ENCODE data around the gene MLC1. TPM values are rescaled to one million over a fixed set of nuclear protein-coding genes. Genes with fewer than 3 reads are reported as not detected.
A peak's percentile ranks its signal among the peaks of the same experiment; 100 is the strongest.

Gene MLC1
- total RNA-seq, 4 donors from 2014 or later = not detected

- H3K4me1 ChIP-seq = peaks cover 0 to 7% (median 0%) of the 10 kb centered on the region in 4 donors
- TF ChIP-seq, protein P1, sequence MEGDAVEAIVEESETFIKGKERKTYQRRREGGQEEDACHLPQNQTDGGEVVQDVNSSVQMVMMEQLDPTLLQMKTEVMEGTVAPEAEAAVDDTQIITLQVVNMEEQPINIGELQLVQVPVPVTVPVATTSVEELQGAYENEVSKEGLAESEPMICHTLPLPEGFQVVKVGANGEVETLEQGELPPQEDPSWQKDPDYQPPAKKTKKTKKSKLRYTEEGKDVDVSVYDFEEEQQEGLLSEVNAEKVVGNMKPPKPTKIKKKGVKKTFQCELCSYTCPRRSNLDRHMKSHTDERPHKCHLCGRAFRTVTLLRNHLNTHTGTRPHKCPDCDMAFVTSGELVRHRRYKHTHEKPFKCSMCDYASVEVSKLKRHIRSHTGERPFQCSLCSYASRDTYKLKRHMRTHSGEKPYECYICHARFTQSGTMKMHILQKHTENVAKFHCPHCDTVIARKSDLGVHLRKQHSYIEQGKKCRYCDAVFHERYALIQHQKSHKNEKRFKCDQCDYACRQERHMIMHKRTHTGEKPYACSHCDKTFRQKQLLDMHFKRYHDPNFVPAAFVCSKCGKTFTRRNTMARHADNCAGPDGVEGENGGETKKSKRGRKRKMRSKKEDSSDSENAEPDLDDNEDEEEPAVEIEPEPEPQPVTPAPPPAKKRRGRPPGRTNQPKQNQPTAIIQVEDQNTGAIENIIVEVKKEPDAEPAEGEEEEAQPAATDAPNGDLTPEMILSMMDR (IDR thresholded peaks at IDR 0.05) = no peak
- TF ChIP-seq POLR2A (IDR thresholded peaks at IDR 0.05) = no peak
- H3K9me3 ChIP-seq = peaks cover 0 to 7% (median 0%) of the 10 kb centered on the region in 4 donors
- no peak overlapping the region for H3K27ac ChIP-seq
- no peaks in the 10 kb centered on the region for H3K27me3 ChIP-seq
- no peak for DNase-seq
- no peak overlapping the region for H3K4me3 ChIP-seq
- H3K36me3 ChIP-seq = no peaks in the 10 kb centered on the region
These were observed 37.9 kb upstream of the MLC1 start for GRCh38 chr22:50123119-50123518.

- H3K9me3 ChIP-seq = peaks cover 0 to 7% (median 0%) of the 10 kb centered on the region in 4 donors
- no peak for DNase-seq
- H3K4me1 ChIP-seq = peaks cover 0 to 7% (median 0%) of the 10 kb centered on the region in 4 donors
- H3K36me3 ChIP-seq = no peaks in the 10 kb centered on the region
- no peak overlapping the region for H3K4me3 ChIP-seq
- H3K27me3 ChIP-seq = no peaks in the 10 kb centered on the region
- TF ChIP-seq POLR2A (IDR thresholded peaks at IDR 0.05) = no peak
- TF ChIP-seq, protein P1 (IDR thresholded peaks at IDR 0.05) = no peak
- no peak overlapping the region for H3K27ac ChIP-seq
These were observed 36.0 kb upstream of the MLC1 start for GRCh38 chr22:50121202-50121740.

- no peaks in the 10 kb centered on the region for H3K27me3 ChIP-seq
- no peak for DNase-seq
- H3K9me3 ChIP-seq = peaks cover 0 to 7% (median 0%) of the 10 kb centered on the region in 4 donors
- no peak for TF ChIP-seq POLR2A (IDR thresholded peaks at IDR 0.05)
- TF ChIP-seq, protein P1 (IDR thresholded peaks at IDR 0.05) = no peak
- H3K4me3 ChIP-seq = no peak overlapping the region
- H3K27ac ChIP-seq = no peak overlapping the region
- H3K36me3 ChIP-seq = no peaks in the 10 kb centered on the region
- H3K4me1 ChIP-seq = peaks cover 0 to 7% (median 0%) of the 10 kb centered on the region in 4 donors
These were observed 34.6 kb upstream of the MLC1 start for GRCh38 chr22:50119768-50120251.

- Histone ChIP-seq H3K27me3 (no peaks in the 10 kb centered on the region), H3K27ac (peak overlapping the region in 1 of 4 donors; percentile 8), H3K4me3 (no peak overlapping the region), H3K4me1 (peaks cover 0 to 7% (median 0%) of the 10 kb centered on the region in 4 donors), H3K36me3 (no peaks in the 10 kb centered on the region), H3K9me3 (peaks cover 0 to 7% (median 0%) of the 10 kb centered on the region in 4 donors)
- TF ChIP-seq POLR2A (IDR thresholded peaks at IDR 0.05) = no peak
- TF ChIP-seq, protein P1 (IDR thresholded peaks at IDR 0.05) = no peak
- no peak for DNase-seq
These were observed 34.0 kb upstream of the MLC1 start for GRCh38 chr22:50119169-50119767.

DNA sequence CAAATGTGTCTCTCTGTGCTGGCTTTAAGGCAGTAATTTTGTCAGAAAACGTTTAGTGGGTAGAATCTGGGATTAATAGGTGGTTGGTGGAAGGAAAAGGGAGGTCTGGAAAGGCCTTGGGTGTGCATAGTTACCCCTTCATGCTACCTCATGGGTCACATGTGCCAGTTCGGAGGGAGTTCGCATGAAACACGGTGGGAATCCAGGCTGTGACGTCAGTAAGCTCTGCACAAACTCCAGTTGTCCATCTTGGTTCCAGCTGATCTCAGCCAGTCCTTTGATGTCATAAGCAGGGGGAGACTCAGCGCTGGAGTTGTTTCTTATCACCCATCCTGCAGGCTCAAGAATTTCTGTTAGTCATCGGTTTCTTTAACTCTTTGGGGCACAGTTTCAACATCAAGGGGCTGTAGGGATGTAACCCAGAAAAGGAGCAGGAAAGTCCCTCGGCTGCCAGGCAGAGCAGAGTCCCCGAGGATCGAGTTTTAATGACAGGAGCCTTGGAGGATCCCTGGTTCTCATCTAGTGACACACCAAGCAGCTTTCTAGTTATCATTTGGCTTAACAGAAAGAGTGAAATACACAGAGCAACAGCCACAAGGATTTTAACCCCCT, 33.4 kb upstream of the MLC1 start:
- Histone ChIP-seq H3K4me1 (peaks cover 0 to 7% (median 0%) of the 10 kb centered on the region in 4 donors), H3K9me3 (peaks cover 0 to 7% (median 0%) of the 10 kb centered on the region in 4 donors), H3K4me3 (no peak overlapping the region), H3K36me3 (no peaks in the 10 kb centered on the region), H3K27me3 (no peaks in the 10 kb centered on the region), H3K27ac (peak overlapping the region in 1 of 4 donors; percentile 8)
- TF ChIP-seq, protein P1 (IDR thresholded peaks at IDR 0.05) = no peak
- no peak for TF ChIP-seq POLR2A (IDR thresholded peaks at IDR 0.05)
- DNase-seq = no peak
